Measurements from ENCODE around the gene TARS1.

DNA sequence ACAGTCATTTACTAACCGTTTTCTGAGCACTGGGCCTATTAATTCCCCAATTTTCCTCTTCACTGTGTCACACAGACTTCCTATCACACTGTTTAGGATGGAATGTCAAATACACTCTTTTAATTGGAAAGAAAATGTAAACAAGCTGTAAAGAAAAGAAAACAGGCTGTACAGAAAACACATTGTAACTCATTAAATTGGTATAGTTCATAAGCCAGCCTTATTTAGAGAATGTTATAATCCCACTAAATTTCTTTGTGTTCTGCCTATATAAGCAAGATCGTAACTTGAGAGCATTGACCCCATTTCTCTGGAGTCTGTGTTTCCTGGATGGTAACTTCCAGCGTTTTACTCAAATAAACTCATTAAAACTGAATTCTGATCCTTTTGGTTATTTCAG is 46.5 kb downstream of the TARS1 start:
- TF ChIP-seq POLR2AphosphoS5 (IDR thresholded peaks at IDR 0.05) (no peak), CTCF (IDR thresholded peaks at IDR 0.05) (no peak)

Data from suprapubic skin (tissue), 3 donors.